GM12891 (cell line): Measurements from ENCODE around the gene ATP2A1.

Experiments used
- POLR2A ChIP-seq: IDR thresholded peaks from 2 replicates; pipeline ENCODE4 v1.6.1; 2011; ENCODE audit warnings: low read depth, low read length, control low read depth
- SPI1 ChIP-seq: IDR thresholded peaks from 2 replicates; pipeline ENCODE4 v1.6.1; 2011; ENCODE audit warnings: low read depth, low read length, control low read depth
- TAF1 ChIP-seq: IDR thresholded peaks from 2 replicates; pipeline ENCODE4 v1.6.1; 2011; ENCODE audit warnings: low read depth, low read length, control low read depth

DNA sequence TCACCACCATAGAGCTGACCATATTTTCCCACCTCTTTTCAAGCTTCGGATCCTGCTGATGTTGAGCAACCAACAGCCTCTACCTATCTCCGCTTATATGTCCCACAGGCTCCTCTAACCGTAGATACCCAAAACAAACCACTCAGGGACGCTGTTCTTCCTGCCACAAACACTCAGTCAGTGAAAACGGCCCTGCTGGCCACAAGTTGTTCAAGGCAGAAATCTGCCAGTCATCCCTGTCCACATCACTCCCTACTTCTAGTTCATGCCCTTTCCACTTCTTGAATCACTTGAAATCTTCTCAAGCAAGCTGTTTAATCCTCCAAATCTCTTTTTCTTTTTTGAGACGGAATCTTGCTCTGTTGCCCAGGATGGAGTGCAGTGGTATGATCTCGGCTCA is 38.8 kb downstream of the ATP2A1 start:
- TF ChIP-seq TAF1 (no peak), SPI1 (no peak), POLR2A (no peak)
